GM12892 (cell line): Measurements from ENCODE around the gene DAPK1.

Source experiments
- DNase-seq: peaks from one replicate; pipeline ENCODE4 v3.0.0; 2011; ENCODE audit not compliant: insufficient read length
- FAIRE-seq: peaks from 2 replicates; lab custom pipeline; 2011; peaks lifted over from hg19 to GRCh38; lab: Jason Lieb, UNC
- POLR2A ChIP-seq: IDR thresholded peaks from 2 replicates; pipeline ENCODE4 v1.6.1; 2011; ENCODE audit warnings: low read depth, low read length, control low read depth
- POLR2AphosphoS5 ChIP-seq: IDR thresholded peaks from 2 replicates; pipeline ENCODE4 v1.6.1; 2011; ENCODE audit warnings: low read depth, low read length, control low read depth
- TAF1 ChIP-seq: IDR thresholded peaks from 2 replicates; pipeline ENCODE4 v1.6.1; 2011; ENCODE audit warnings: low read depth, mild to moderate bottlenecking, control low read depth, low read length, borderline replicate concordance

The DAPK1 gene

GRCh38 chr9:87644659-87645058 is 147.0 kb downstream of the DAPK1 start:
- no peak for DNase-seq
- FAIRE-seq = no peak
- TF ChIP-seq TAF1 (no peak), POLR2AphosphoS5 (no peak), POLR2A (no peak)

GRCh38 chr9:87646546-87646945 is 148.9 kb downstream of the DAPK1 start:
- DNase-seq (no peak), FAIRE-seq (no peak)
- TF ChIP-seq POLR2AphosphoS5 = no peak
- TF ChIP-seq TAF1 = no peak
- TF ChIP-seq POLR2A = no peak

- no peak for FAIRE-seq
- no peak for TF ChIP-seq POLR2A
- no peak for TF ChIP-seq POLR2AphosphoS5
- TF ChIP-seq TAF1 = no peak
- DNase-seq = no peak
These were observed 149.4 kb downstream of the DAPK1 start for GRCh38 chr9:87647114-87647513.

- DNase-seq = no peak
- no peak for TF ChIP-seq POLR2A
- no peak for TF ChIP-seq TAF1
- no peak for TF ChIP-seq POLR2AphosphoS5
- no peak for FAIRE-seq
These were observed 150.9 kb downstream of the DAPK1 start for GRCh38 chr9:87648606-87649005.

GRCh38 chr9:87650611-87651295 is 153.1 kb downstream of the DAPK1 start:
- no peak for FAIRE-seq
- no peak for TF ChIP-seq POLR2A
- no peak for TF ChIP-seq TAF1
- TF ChIP-seq POLR2AphosphoS5 = no peak
- no peak for DNase-seq

GRCh38 chr9:87651431-87651830 is 153.8 kb downstream of the DAPK1 start:
- TF ChIP-seq POLR2AphosphoS5 (no peak), POLR2A (no peak), TAF1 (no peak)
- DNase-seq (no peak), FAIRE-seq (no peak)

- DNase-seq = no peak
- TF ChIP-seq TAF1 (no peak), POLR2AphosphoS5 (no peak), POLR2A (no peak)
- FAIRE-seq = no peak
These were observed 156.3 kb downstream of the DAPK1 start for GRCh38 chr9:87653941-87654340.

GRCh38 chr9:87655731-87656130 is 158.1 kb downstream of the DAPK1 start:
- TF ChIP-seq TAF1 = no peak
- no peak for TF ChIP-seq POLR2AphosphoS5
- TF ChIP-seq POLR2A = no peak
- DNase-seq (no peak), FAIRE-seq (no peak)

GRCh38 chr9:87656485-87656884 is 158.8 kb downstream of the DAPK1 start:
- TF ChIP-seq POLR2A (no peak), TAF1 (no peak), POLR2AphosphoS5 (no peak)
- DNase-seq = no peak
- FAIRE-seq = no peak

- DNase-seq (no peak), FAIRE-seq (no peak)
- TF ChIP-seq POLR2A (no peak), POLR2AphosphoS5 (no peak), TAF1 (no peak)
These were observed 159.5 kb downstream of the DAPK1 start for GRCh38 chr9:87657190-87657589.

- no peak for TF ChIP-seq TAF1
- TF ChIP-seq POLR2AphosphoS5 = no peak
- TF ChIP-seq POLR2A = no peak
- DNase-seq (no peak), FAIRE-seq (no peak)
These were observed 160.2 kb downstream of the DAPK1 start for GRCh38 chr9:87657893-87658292.

- no peak for TF ChIP-seq POLR2AphosphoS5
- no peak for TF ChIP-seq TAF1
- TF ChIP-seq POLR2A = no peak
- DNase-seq = no peak
- no peak for FAIRE-seq
These were observed 160.8 kb downstream of the DAPK1 start for GRCh38 chr9:87658511-87658910.
